ENCODE results near the gene SELENOI. TPM values are rescaled to one million over a fixed set of nuclear protein-coding genes. Genes with fewer than 3 reads are reported as not detected.
"Not testable (repeated sequence)": the region's sequence is repeated elsewhere in the genome, so short reads cannot be mapped to it uniquely, and the experiment has no call there.

SELENOI gene
- total RNA-seq, 2 experiments from 2014 or later = 38.4 to 41.3 TPM

- Mint-ChIP-seq H3K4me3 (no peak overlapping the region), H3K9me3 (ENCODE audit: low read depth) (no peaks in the 10 kb centered on the region), H3K4me1 (no peaks in the 10 kb centered on the region), H3K27me3 (no peaks in the 10 kb centered on the region), H3K36me3 (no peaks in the 10 kb centered on the region), H3K27ac (no peak overlapping the region)
- ATAC-seq = no peak
- DNase-seq = no peak
- CTCF ChIA-PET = no interaction called here
These were observed 31.7 kb upstream of the SELENOI start for GRCh38 chr2:26314243-26314642.

GRCh38 chr2:26316041-26316440, 29.9 kb upstream of the SELENOI start:
- DNase-seq (no peak), ATAC-seq (no peak)
- Mint-ChIP-seq H3K27me3 (no peaks in the 10 kb centered on the region), H3K9me3 (ENCODE audit: low read depth) (no peaks in the 10 kb centered on the region), H3K27ac (no peak overlapping the region), H3K4me3 (no peak overlapping the region), H3K36me3 (no peaks in the 10 kb centered on the region), H3K4me1 (peaks cover 2% of the 10 kb centered on the region)
- CTCF ChIA-PET = interaction anchor here (1.8 kb wide), 1 partner anchor 144 kb away, joined by 4 read pairs; no protein-coding TSS in a partner anchor

- DNase-seq (no peak), ATAC-seq (no peak)
- Mint-ChIP-seq H3K4me3 (no peak overlapping the region), H3K36me3 (no peaks in the 10 kb centered on the region), H3K27ac (no peak overlapping the region), H3K9me3 (ENCODE audit: low read depth) (no peaks in the 10 kb centered on the region), H3K4me1 (peaks cover 2% of the 10 kb centered on the region), H3K27me3 (no peaks in the 10 kb centered on the region)
- CTCF ChIA-PET = interaction anchor here (1.8 kb wide), 1 partner anchor 145 kb away, joined by 4 read pairs; no protein-coding TSS in a partner anchor
These were observed 29.1 kb upstream of the SELENOI start for GRCh38 chr2:26316845-26317244.

- Mint-ChIP-seq H3K4me1 (peaks cover 2% of the 10 kb centered on the region), H3K9me3 (ENCODE audit: low read depth) (no peaks in the 10 kb centered on the region), H3K4me3 (no peak overlapping the region), H3K27me3 (peaks cover 2% of the 10 kb centered on the region), H3K36me3 (no peaks in the 10 kb centered on the region), H3K27ac (no peak overlapping the region)
- CTCF ChIA-PET = no interaction called here
- ATAC-seq (no peak), DNase-seq (no peak)
These were observed 28.4 kb upstream of the SELENOI start for GRCh38 chr2:26317377-26318105.

- Mint-ChIP-seq H3K4me1 (peaks cover 2% of the 10 kb centered on the region), H3K27me3 (peaks cover 2% of the 10 kb centered on the region), H3K9me3 (ENCODE audit: low read depth) (no peaks in the 10 kb centered on the region), H3K36me3 (no peaks in the 10 kb centered on the region), H3K4me3 (no peak overlapping the region), H3K27ac (no peak overlapping the region)
- CTCF ChIA-PET = no interaction called here
- ATAC-seq (no peak), DNase-seq (no peak)
These were observed 27.0 kb upstream of the SELENOI start for GRCh38 chr2:26318950-26319349.

- CTCF ChIA-PET; ATAC-seq; H3K27ac Mint-ChIP-seq; H3K27me3 Mint-ChIP-seq; H3K9me3 Mint-ChIP-seq (ENCODE audit: low read depth); DNase-seq; H3K36me3 Mint-ChIP-seq; H3K4me3 Mint-ChIP-seq: not testable (repeated sequence)
- H3K4me1 Mint-ChIP-seq = peaks cover 25% of the 10 kb centered on the region
These were observed 21.5 kb upstream of the SELENOI start for GRCh38 chr2:26324479-26324878.

GRCh38 chr2:26324903-26325302, 21.0 kb upstream of the SELENOI start:
- DNase-seq (no peak), ATAC-seq (no peak)
- no peak overlapping the region for H3K27ac Mint-ChIP-seq
- H3K9me3 Mint-ChIP-seq (ENCODE audit: low read depth) = no peaks in the 10 kb centered on the region
- CTCF ChIA-PET = interaction anchor here (1.5 kb wide), 1 partner anchor 178 kb away, joined by 3 read pairs; no protein-coding TSS in a partner anchor
- peaks cover 27% of the 10 kb centered on the region for H3K4me1 Mint-ChIP-seq
- no peak overlapping the region for H3K4me3 Mint-ChIP-seq
- peaks cover 2% of the 10 kb centered on the region for H3K27me3 Mint-ChIP-seq
- H3K36me3 Mint-ChIP-seq = no peaks in the 10 kb centered on the region

GRCh38 chr2:26325851-26326250, 20.1 kb upstream of the SELENOI start:
- Mint-ChIP-seq H3K4me3 (no peak overlapping the region), H3K27me3 (peaks cover 2% of the 10 kb centered on the region), H3K27ac (no peak overlapping the region), H3K9me3 (ENCODE audit: low read depth) (no peaks in the 10 kb centered on the region), H3K4me1 (peaks cover 36% of the 10 kb centered on the region), H3K36me3 (no peaks in the 10 kb centered on the region)
- no peak for ATAC-seq
- CTCF ChIA-PET = interaction anchor here (1.5 kb wide), 1 partner anchor 177 kb away, joined by 3 read pairs; no protein-coding TSS in a partner anchor
- DNase-seq = peak; percentile 39

GRCh38 chr2:26326514-26326913, 19.4 kb upstream of the SELENOI start:
- Mint-ChIP-seq H3K27ac (no peak overlapping the region), H3K4me1 (peaks cover 36% of the 10 kb centered on the region), H3K4me3 (no peak overlapping the region), H3K36me3 (no peaks in the 10 kb centered on the region), H3K9me3 (ENCODE audit: low read depth) (no peaks in the 10 kb centered on the region), H3K27me3 (peaks cover 2% of the 10 kb centered on the region)
- CTCF ChIA-PET = interaction anchor here (1.1 to 1.5 kb wide), 3 partner anchors 81 to 176 kb away, joined by 3 to 6 read pairs (median 3); no protein-coding TSS in a partner anchor
- DNase-seq = no peak
- no peak for ATAC-seq

- Mint-ChIP-seq H3K27me3 (no peaks in the 10 kb centered on the region), H3K27ac (peak overlapping the region; percentile 28), H3K4me3 (no peak overlapping the region), H3K36me3 (no peaks in the 10 kb centered on the region), H3K4me1 (peaks cover 36% of the 10 kb centered on the region), H3K9me3 (ENCODE audit: low read depth) (no peaks in the 10 kb centered on the region)
- DNase-seq (no peak), ATAC-seq (no peak)
- CTCF ChIA-PET = interaction anchor here (0.6 to 1.2 kb wide), 4 partner anchors 18 to 84 kb away, joined by 3 to 6 read pairs (median 3); no protein-coding TSS in a partner anchor
These were observed 18.4 kb upstream of the SELENOI start for GRCh38 chr2:26327291-26328272.

GRCh38 chr2:26329083-26329482, 16.9 kb upstream of the SELENOI start:
- H3K27ac Mint-ChIP-seq; H3K9me3 Mint-ChIP-seq (ENCODE audit: low read depth); H3K27me3 Mint-ChIP-seq; H3K4me3 Mint-ChIP-seq; ATAC-seq; DNase-seq; H3K36me3 Mint-ChIP-seq: not testable (repeated sequence)
- peaks cover 38% of the 10 kb centered on the region for H3K4me1 Mint-ChIP-seq
- CTCF ChIA-PET = interaction anchor here (1.0 to 2.7 kb wide), 4 partner anchors 19 to 144 kb away, joined by 3 to 11 read pairs (median 10); partner anchors contain the start of genes HADHA and HADHB

GRCh38 chr2:26330114-26330549, 15.8 kb upstream of the SELENOI start:
- peak overlapping the region; percentile 16 for H3K27ac Mint-ChIP-seq
- H3K27me3 Mint-ChIP-seq = no peaks in the 10 kb centered on the region
- DNase-seq (peak; percentile 92), ATAC-seq (peak; percentile 95)
- H3K9me3 Mint-ChIP-seq (ENCODE audit: low read depth) = no peaks in the 10 kb centered on the region
- no peaks in the 10 kb centered on the region for H3K36me3 Mint-ChIP-seq
- no peak overlapping the region for H3K4me3 Mint-ChIP-seq
- H3K4me1 Mint-ChIP-seq = peaks cover 38% of the 10 kb centered on the region
- CTCF ChIA-PET = interaction anchor here (0.9 to 2.7 kb wide), 15 partner anchors 15 to 339 kb away, joined by 3 to 14 read pairs (median 3); partner anchors contain the start of genes ADGRF3, GAREM2, HADHA and HADHB

- Mint-ChIP-seq H3K27ac (no peak overlapping the region), H3K9me3 (ENCODE audit: low read depth) (no peaks in the 10 kb centered on the region), H3K27me3 (no peaks in the 10 kb centered on the region), H3K4me3 (no peak overlapping the region), H3K4me1 (peaks cover 38% of the 10 kb centered on the region), H3K36me3 (no peaks in the 10 kb centered on the region)
- CTCF ChIA-PET = interaction anchor here (0.9 to 2.7 kb wide), 16 partner anchors 10 to 339 kb away, joined by 3 to 14 read pairs (median 3); partner anchors contain the start of genes ADGRF3, GAREM2, HADHA and HADHB
- DNase-seq = no peak
- no peak for ATAC-seq
These were observed 15.3 kb upstream of the SELENOI start for GRCh38 chr2:26330604-26331003.

Measured in activated CD8-positive, alpha-beta memory T cell treated with anti-CD3 and anti-CD28 coated beads, Interleukin-2, amount 10 ng/mL, durations not matched to agents 7 days and 5 days (primary cell).